Esophagus (tissue), 2 donors: Measurements from ENCODE around the gene LAMA5. TPM values are rescaled to one million over a fixed set of nuclear protein-coding genes. Genes with fewer than 3 reads are reported as not detected.

Experiments used
- H3K27ac ChIP-seq, 2 donors: one replicate each; pipeline ENCODE4 v1.5.1; 2013; ENCODE audit warnings: low read depth in 2 of 2, mild to moderate bottlenecking in 2 of 2, inconsistent platforms in 1 of 2, low read length in 1 of 2, moderate library complexity in 1 of 2
- H3K27me3 ChIP-seq, 2 donors: one replicate each; pipeline ENCODE4 v1.6.1; 2013; ENCODE audit warnings: low read length in 2 of 2, control low read depth in 1 of 2, mild to moderate bottlenecking in 1 of 2; ENCODE audit not compliant: insufficient read depth in 2 of 2, control insufficient read depth in 1 of 2
- H3K36me3 ChIP-seq, 2 donors: one replicate each; pipeline ENCODE4 v1.6.1; 2013; ENCODE audit warnings: low read length in 1 of 2; ENCODE audit not compliant: control insufficient read depth in 2 of 2, insufficient read depth in 2 of 2
- H3K4me1 ChIP-seq, 2 donors: one replicate each; pipeline ENCODE4 v1.6.1; 2013; ENCODE audit warnings: low read length in 1 of 2; ENCODE audit not compliant: control insufficient read depth in 2 of 2, insufficient read depth in 2 of 2
- H3K4me3 ChIP-seq, 2 donors: one replicate each; pipeline ENCODE4 v1.5.1; 2013; ENCODE audit warnings: low read length in 2 of 2, mild to moderate bottlenecking in 2 of 2, low read depth in 1 of 2, moderate library complexity in 1 of 2
- H3K9me3 ChIP-seq, 2 donors: one replicate each; pipeline ENCODE4 v1.6.1; 2013; ENCODE audit warnings: mild to moderate bottlenecking in 2 of 2, low read depth in 1 of 2, low read length in 1 of 2, moderate library complexity in 1 of 2; ENCODE audit not compliant: control insufficient read depth in 2 of 2, insufficient read depth in 1 of 2
- WGBS, 2 donors: extraction: QIAGEN DNeasy Blood & Tissue Kit; methylation state at CpG; one replicate each; pipeline ENCODE4 v1.1.7; 2013; 5-methylcytosine and 5-hydroxymethylcytosine counted together
- polyA plus RNA-seq, 2 donors: library from polyadenylated mRNA; stranded (reverse); fragments of 200-250 nt; gene quantifications; one replicate each; pipeline ENCODE4 v1.2.3, GENCODE V29; 2013
- donor health status: healthy with polysubstance abuse.
- donor health status: Bipolar disorder and iron deficiency.

Gene LAMA5
- polyA plus RNA-seq, 2 donors, result 79.9 to 329 TPM

DNA sequence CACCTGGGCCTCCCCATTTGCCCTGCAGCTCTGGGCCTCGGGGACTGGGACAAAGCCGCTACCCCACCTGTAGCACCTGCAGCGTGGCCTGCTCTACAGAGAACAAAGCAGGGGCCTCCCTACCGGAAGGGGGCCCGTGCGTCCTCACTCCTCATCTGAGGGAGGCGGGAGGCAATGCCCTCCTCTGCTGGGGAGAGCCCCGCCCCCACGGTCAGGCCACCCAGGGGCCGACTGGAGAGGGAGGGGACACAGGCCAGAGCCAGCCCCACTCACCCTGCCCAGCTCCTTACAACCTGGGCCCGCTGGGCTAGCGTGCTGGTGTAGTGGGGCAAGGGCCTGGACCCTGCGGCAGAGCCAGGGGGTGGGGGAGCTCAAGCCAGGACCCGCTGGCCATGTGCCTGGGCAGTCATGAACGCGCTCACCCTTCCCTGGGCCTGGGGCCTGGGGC lies 8.0 kb downstream of the LAMA5 start:
- Histone ChIP-seq H3K9me3 (no peaks in the 10 kb centered on the region), H3K27ac (peak overlapping the region; percentile 60 to 87)
- 35 to 50% methylated on average over 15 to 16 of the region's 16 CpGs for WGBS, 2 donors

DNA sequence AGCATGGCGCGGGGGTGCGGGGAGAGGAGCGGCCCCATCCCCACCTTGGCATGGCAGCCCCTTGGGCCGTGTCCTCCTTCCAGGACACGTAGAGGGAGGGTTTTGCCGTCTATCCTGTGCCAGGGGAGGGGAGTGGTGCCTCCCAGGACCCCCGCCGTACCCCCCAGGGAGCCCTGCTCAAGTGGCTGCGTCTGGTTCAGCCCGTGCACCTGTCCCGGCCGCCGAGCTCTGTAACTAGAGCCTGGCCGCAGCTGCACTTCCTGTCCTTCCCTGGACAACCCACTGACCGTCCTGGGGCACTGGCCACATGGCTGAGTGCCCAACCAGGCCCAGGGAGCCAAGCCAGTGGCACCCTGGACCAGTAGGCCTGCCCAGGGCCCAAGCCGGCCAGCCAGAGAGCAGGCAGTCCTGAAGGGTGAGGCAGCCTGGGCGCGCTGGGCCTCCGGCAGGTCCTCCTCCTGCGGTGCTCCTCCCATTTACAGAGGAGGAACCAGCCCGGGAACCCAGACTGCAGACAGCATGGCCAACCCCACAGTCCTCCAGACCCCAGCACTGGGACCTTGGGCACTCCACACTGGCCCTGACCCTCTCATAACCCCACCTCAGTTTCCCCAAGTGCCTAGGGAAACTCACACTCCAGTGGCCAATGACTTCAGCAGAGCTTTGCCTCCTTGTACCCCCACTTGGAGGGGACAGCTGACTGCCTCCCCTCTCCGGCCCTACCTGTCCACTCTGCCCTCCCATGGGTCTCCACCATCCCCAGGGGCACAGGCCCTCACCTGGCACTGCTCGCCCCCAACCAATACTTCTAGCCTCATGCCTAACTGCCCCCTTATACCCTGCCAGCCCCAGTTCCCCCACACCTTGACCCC lies 8.7 kb downstream of the LAMA5 start:
- Histone ChIP-seq H3K4me1 (peaks cover 44 to 78% of the 10 kb centered on the region in 2 donors), H3K27me3 (no peaks in the 10 kb centered on the region), H3K9me3 (no peaks in the 10 kb centered on the region), H3K27ac (peak overlapping the region; percentile 60 to 87), H3K4me3 (no peak overlapping the region), H3K36me3 (peaks cover 0 to 9% of the 10 kb centered on the region in 2 donors)
- 41 to 49% methylated on average over 24 of the region's 24 CpGs for WGBS, 2 donors

More for the DNA sequence above, 8.0 kb downstream of the LAMA5 start:
- Histone ChIP-seq H3K27me3 (no peaks in the 10 kb centered on the region), H3K4me1 (peaks cover 43 to 85% of the 10 kb centered on the region in 2 donors), H3K36me3 (peaks cover 0 to 10% of the 10 kb centered on the region in 2 donors), H3K4me3 (no peak overlapping the region)

DNA sequence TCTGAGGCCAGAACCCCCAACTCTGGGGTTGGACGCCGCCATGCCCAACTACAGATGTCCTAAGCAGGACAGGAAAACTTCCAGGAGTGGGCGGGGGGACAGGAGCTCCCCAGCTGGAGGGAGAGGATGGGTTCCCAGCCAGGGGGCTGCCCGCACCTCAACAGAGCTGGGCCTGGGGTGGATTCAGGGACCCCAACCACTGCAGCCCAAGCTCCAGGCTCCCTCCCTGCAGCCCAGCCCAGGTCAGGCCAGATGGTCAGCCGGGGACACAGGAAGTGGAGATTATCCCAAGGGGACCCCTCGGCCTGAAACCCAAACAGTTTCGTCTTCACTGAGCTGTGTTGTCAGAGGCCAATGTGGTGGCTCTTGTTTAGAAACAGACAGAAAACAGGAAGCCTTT lies 9.4 kb downstream of the LAMA5 start:
- peaks cover 0 to 9% of the 10 kb centered on the region in 2 donors for H3K36me3 ChIP-seq
- WGBS, 2 donors, result 40 to 56% methylated on average over 6 to 7 of the region's 7 CpGs
- no peak overlapping the region for H3K4me3 ChIP-seq
- H3K9me3 ChIP-seq, result no peaks in the 10 kb centered on the region
- peak overlapping the region; percentile 60 to 87 for H3K27ac ChIP-seq
- no peaks in the 10 kb centered on the region for H3K27me3 ChIP-seq
- H3K4me1 ChIP-seq, result peaks cover 39 to 78% of the 10 kb centered on the region in 2 donors

DNA sequence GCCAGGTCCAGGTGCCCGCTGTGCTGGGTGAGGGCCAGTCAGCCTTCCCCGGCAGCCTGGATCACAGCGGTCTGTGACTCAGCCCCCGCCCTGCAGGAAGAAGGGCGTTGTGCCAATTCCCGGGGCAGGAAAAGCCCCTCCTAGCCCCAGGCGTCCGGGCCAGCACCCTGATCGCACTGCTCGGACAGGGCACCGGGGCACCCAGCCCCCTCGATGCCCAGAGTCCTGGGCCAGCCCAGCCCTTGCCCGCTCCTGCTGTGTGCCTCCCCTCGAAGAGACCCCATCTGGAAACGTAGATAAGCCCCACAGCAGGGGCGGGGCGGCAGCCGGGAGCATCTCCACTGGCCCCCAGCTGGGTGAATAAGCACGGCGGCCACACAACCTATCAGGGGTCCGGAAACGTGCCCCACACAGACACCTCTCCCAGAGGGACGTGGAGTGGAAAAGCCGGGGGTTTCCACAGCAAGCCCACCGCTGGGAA lies 9.9 kb downstream of the LAMA5 start:
- H3K4me3 ChIP-seq, result no peak overlapping the region
- WGBS, 2 donors, result 16 to 34% methylated on average over 25 of the region's 25 CpGs

DNA sequence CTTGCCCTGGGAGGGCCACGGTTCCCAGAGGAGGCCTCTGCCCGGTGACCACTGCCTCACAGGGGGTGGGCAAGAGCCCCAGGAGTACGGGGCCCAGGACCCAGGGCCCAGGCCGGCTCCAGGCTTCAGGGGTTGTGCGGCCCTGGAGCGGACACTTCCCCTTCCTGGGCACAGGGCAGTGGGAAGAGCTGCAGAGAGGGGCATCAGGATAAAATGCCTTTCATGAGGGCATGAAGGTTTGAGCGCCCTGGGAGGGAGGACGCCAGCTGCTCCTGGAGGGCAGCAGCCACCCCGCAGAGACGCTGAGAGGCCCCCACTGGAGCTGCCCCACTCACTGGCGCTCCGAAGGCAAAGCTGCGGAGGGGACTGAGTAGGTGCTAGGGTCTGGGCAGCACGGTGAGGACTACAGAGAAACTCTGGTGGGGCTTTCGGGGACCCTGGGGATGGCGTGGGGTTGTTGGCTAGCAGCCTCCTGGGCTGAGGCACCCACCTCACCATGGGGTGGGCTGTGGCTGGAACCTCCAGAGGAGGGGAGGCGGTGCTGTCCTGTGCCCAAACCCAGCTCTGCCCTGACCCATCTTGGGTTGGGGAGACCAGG lies 10.4 kb downstream of the LAMA5 start:
- Histone ChIP-seq H3K9me3 (no peaks in the 10 kb centered on the region), H3K27ac (peak overlapping the region; percentile 60 to 87), H3K27me3 (no peaks in the 10 kb centered on the region), H3K4me1 (peaks cover 35 to 75% of the 10 kb centered on the region in 2 donors), H3K4me3 (no peak overlapping the region), H3K36me3 (peaks cover 0 to 8% of the 10 kb centered on the region in 2 donors)
- WGBS, 2 donors, result 44 to 54% methylated on average over 17 of the region's 17 CpGs

More for the DNA sequence above, 9.9 kb downstream of the LAMA5 start:
- Histone ChIP-seq H3K36me3 (peaks cover 0 to 9% of the 10 kb centered on the region in 2 donors), H3K9me3 (no peaks in the 10 kb centered on the region), H3K4me1 (peaks cover 38 to 78% of the 10 kb centered on the region in 2 donors), H3K27me3 (no peaks in the 10 kb centered on the region), H3K27ac (peak overlapping the region; percentile 60 to 87)

DNA sequence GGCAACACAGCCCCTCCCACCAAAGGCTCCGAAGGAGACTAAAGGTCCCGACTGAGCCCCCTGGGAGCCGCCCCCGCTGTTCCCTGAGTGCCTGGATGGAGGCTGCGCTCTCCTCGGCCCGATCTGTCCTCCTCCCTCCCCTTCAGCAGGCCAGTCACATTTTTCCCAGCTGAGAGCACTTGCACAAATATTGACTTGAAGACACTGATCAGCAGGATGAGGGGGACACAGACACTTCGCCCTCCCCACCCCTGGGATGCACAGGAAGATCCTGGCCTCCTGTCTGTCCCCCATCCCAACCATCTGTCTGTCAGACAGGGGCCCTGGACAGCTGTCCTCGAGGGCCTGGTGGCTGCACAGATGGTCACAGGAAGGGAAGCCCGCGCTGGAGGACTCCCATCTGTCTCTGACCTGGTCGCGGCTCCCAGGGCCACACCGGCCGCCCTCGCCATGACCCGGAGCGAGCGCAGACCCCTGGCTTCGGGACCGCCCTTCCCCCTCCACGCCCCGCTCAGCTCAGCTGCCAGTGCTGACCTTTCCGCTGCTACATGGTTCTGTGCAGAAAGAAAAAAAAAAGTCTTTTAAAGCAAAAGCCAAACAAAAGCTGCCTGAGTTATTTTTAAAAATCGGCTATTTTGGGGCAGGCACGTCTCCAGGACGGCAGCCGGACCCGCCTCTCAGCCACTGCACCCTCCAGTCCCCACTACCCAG lies 11.1 kb downstream of the LAMA5 start:
- Histone ChIP-seq H3K27me3 (no peaks in the 10 kb centered on the region), H3K27ac (peak overlapping the region; percentile 75 to 87), H3K4me3 (no peak overlapping the region), H3K4me1 (peaks cover 29 to 76% of the 10 kb centered on the region in 2 donors), H3K9me3 (peaks cover 0 to 2% of the 10 kb centered on the region in 2 donors), H3K36me3 (peaks cover 2 to 13% of the 10 kb centered on the region in 2 donors)
- 30 to 34% methylated on average over 22 to 29 of the region's 29 CpGs for WGBS, 2 donors

DNA sequence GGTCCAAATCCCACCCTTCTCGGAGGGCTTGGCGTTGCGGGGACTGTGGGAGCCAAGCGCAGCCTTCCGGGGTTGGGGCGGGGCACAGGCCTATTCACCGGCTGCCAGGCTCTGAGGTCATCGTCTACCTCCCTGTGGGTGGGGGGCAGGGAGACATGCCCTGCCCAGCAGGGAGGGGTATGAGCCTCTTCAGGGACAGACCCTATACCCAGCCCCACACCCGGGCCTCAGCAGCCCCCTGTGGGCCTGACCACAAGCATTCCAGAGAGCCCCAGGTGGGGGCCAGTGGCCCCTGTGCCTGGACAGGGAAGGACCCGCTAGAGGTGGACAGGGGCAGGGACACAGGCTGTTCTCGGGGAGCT lies 11.6 kb downstream of the LAMA5 start:
- H3K27ac ChIP-seq, result peak overlapping the region; percentile 75 to 86
- peaks cover 29 to 77% of the 10 kb centered on the region in 2 donors for H3K4me1 ChIP-seq
- WGBS, 2 donors, result 20 to 25% methylated on average over 10 to 11 of the region's 11 CpGs
- H3K9me3 ChIP-seq, result peaks cover 0 to 2% of the 10 kb centered on the region in 2 donors
- peaks cover 2 to 15% of the 10 kb centered on the region in 2 donors for H3K36me3 ChIP-seq
- no peak overlapping the region for H3K4me3 ChIP-seq
- H3K27me3 ChIP-seq, result no peaks in the 10 kb centered on the region

DNA sequence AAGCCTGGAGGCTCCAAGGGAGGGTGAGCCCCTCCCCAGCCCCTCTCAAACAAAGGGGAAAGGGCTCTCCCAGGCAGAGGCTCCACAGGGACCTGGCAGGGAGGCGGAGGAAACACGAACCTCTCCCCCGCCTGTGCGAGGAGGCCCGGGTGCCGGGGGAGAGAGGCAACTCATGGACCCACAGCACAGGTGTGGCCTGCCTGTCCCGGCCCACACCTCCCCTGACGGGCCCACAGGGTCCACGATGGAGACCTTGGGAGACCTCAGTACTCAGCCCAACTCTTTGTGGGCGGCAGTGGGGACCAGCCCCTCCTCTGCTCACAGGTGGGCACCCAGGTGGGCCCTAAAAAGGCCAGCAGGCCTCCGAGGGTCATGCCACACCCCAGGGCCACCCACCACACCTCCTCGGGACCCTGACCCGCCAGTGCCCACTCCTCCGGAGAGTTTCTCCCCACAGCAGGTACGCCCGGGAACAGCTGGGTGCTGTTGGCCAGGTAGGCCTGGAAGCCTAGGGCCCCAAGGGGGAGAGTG lies 12.2 kb downstream of the LAMA5 start:
- no peak overlapping the region for H3K4me3 ChIP-seq
- peaks cover 2 to 15% of the 10 kb centered on the region in 2 donors for H3K36me3 ChIP-seq
- H3K27me3 ChIP-seq, result no peaks in the 10 kb centered on the region
- WGBS, 2 donors, result 42 to 53% methylated on average over 16 of the region's 16 CpGs
- peaks cover 32 to 80% of the 10 kb centered on the region in 2 donors for H3K4me1 ChIP-seq
- H3K27ac ChIP-seq, result peak overlapping the region; percentile 75 to 86
- peaks cover 0 to 2% of the 10 kb centered on the region in 2 donors for H3K9me3 ChIP-seq
